ENCODE results near the gene NOP53.
"Not testable (repeated sequence)": the region's sequence is repeated elsewhere in the genome, so short reads cannot be mapped to it uniquely, and the experiment has no call there.

The NOP53 gene

DNA sequence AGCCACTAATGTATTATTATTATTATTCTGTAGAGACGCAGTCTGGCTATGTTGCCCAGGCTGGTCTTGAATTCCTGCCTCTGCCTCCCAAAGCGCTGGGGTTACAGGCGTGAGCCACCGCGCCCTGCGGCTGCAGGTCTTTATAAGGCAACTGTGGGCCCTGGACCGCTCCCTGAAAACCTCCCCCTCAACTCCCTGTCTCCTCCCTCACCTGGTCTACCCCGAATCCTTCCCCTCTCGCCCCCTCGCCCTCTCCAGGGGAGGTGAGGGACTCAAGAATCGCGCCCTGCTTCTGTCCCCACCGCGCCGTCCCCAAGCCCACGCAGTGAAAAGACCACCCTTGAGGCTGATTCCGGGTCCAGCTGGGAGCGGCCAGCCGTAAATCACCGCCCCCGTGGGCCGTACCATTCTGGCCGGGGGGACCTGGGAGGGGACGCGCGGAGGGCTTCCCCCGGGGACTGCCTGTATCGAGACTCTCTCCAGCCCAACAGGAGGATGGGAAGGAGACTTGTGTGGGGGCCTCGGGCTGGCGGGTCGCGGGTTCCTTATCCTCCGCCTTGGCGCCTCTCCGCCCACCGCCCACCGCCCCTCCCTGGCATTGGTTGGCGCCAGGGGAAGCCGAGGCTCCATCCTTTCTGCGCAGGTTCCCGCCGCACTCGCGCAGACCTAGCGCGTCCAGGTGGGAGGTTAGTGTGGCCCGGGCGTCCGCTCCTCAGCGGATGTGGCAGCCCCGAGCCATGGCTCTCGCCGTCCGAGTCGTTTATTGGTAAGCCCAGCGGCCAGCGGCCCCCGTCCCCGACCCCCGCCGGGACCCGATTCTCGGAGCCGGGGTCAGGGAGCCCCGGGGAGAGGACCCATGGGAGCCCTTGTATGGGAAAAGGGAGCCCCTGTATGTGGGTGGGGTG lies 33.0 kb downstream of the NOP53 start, which contains the start of gene SELENOW:
Gene SELENOW (plus strand): TSS at position 655 of the 905 bp plus-strand sequence. CDS start 83 bp downstream, at position 738.
- DNase-seq, result peak; percentile 82 to 85

DNA sequence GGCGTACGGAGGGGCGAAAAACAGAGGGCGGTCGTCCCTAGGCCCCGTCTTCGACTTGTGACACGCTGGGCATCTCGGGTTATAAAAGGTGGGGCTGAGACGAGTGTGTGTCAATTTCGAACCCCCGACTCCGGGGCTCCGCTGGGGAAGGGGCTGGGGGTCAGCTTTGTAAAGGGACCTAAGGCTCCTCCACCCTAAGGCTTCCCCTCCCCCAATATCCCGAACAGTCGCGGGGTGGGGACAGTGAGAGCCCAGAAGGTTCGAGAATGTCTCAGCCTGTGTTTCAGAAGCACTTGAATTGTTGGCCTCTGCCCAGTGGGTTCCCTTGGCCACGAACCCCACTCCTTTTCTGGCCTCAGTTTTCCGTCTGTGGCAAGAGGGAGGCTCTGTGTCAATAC lies 33.6 kb downstream of the NOP53 start:
- DNase-seq, result peak; percentile 20 to 24

DNA sequence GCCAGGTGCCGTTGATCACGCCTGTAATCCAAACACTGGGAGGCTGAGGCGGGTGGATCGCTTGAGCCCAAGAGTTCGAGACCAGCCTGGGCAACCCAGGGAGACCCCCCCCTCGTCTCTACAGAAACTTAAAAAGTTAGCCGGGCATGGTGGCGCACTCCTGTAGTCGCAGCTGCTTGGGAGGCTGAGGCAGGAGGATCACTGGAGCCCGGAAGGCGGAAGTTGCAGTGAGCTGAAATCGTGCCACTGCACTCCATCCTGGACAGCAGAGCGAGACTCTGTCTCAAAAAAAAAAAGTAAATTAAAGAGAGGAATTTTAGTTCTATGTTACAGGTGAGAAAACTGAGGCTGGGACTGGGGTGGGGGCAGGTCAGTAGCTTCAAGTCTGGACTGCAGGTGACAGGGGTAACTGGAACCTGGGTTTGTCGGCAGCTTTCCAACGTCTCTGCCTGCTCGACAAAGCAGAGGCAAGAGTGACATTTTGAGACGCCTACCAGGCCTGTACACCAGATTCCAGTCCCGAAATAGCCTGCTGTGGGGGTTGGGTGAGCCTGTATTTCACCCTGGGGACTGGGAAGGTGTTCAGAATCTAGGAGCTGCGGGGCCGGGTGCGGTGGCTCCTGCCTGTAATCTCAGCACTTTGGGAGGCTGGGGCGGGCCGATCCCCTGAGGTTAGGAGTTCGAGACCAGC lies 34.3 kb downstream of the NOP53 start:
- DNase-seq, result no peak

DNA sequence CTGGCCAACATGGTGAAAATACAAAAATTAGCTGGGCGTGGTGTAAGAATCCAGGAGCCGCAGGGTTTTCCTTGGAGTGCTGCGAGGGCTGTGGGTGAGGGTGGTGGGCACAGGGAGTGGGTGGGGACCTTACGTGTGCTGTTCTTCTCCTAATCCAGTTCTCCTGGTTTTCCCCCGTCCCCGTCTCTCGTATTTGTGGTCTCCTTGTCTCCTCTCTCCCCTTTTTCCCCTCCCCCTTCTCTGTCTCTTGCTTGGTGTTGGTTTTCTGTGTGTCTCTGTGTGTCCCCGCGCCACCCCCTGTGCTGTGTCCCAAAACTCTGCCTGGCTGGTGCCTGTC lies 34.8 kb downstream of the NOP53 start:
- no peak for DNase-seq

DNA sequence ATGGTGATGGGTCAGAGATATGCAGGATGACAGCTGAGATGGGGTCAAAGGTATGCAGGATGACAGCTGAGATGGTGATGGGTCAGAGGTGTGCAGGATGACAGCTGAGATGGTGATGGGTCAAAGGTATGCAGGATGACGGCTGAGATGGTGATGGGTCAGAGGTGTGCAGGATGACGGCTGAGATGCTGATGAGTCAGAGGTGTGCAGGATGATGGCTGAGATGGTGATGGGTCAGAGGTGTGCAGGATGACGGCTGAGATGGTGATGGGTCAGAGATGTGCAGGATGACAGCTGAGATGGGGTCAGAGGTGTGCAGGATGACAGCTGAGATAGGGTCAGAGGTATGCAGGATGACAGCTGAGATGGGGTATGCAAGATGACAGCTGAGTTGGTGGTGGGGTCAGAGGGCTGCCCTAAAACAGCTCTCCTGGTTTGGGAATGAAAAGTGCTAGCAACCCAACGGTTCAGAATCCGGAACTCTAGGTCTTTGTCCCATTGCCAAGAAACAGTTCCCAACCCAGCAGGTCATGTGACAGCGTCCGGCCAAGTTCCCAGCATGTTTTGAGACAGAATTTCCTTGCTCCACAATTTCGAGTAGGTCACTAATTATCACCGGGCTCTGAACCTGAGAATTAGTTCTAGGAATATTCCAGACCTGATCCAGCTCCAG lies 36.4 kb downstream of the NOP53 start:
- DNase-seq, result no peak

DNA sequence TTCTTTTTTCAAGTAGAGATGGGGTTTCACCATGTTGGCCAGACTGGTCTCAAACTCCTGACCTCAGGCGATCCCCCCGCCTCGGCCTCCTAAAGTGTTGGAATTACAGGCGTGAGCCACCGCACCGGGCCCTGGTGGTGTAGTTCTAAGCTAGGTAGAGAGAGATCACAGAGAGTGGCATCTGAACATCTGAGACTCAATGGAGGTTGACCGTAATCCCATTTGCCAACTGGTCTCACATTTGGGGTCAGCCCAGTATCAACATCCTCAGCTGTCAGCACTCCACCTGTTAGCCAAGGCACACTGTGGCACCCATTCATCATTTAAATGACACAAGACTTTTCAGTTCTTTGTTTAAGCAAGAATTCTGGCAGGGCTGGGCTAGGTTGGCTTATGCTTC lies 41.2 kb downstream of the NOP53 start:
- no peak for DNase-seq

DNA sequence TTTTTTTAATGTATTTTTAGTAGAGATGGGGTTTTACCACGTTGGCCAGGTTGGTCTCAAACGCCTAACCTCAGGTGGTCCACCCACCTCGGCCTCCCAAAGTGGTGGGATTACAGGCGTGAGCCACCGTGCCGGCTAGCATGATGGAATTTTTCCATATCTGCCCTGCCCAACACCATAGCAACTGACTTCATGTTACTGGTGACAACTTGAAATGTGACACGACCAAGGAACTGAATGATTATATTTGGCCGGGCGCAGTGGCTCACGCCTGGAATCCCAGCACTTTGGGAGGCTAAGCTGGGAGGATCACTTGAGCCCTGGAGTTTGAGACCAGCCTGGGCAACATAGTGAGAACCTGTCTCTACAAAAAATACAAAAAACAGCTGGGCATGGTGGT lies 42.0 kb downstream of the NOP53 start:
- not testable (repeated sequence) for DNase-seq

DNA sequence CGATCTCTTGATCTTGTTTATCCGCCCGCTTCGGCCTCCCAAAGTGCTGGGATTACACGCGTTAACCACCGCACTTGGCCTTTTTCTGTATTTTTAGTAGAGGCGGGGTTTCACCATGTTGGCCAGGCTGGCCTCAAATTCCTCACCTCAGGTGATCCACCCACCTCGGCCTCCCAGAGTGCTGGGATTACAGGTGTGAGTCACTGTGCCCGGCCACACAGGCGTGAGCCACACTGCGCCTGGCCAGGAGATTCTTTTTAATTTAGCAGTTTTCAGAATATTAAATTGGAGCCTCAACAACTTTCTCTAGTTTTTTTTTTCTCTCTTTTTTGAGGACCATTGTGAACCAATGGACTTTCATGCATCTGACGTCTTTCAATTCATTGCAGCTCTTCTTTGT lies 44.5 kb downstream of the NOP53 start:
- DNase-seq, result not testable (repeated sequence)

DNA sequence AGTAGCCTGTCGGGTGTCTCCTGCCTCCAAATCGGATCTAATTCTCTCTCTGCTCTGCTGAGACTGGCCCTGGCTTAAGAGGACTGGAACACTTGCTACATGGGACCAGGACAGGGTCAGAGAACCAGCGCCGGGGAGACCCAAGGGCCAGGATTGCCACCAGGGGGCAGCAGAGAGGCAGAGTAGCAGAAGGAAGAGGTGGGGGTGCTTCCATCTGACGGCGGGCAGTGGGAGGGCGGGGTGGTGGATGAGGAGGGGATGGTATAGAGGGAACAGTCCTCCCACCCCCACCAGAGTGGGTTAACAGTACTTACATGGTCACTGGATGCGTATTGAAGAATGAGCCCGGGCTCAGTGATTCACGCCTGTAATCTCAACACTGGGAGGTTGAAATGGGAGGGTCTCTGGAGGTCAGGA lies 45.1 kb downstream of the NOP53 start:
- DNase-seq, result peak; percentile 95

DNA sequence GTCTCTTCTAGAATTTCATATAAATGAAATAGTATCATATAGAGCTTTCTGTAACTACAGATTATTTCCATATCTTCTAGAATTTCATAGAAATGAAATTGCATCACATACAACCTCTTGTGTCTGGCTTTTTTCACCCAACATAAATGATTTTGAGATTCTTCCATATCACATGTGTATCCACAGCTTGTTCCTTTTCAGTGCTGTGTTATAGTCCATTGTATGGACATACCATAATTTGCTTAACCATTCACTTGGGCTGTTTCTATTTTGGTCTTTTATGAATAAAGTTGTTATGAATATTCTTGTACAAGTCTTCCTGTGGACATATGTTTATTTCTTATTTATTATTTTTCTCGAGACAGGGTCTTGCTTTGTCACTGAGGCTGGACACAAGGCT lies 47.3 kb downstream of the NOP53 start:
- no peak for DNase-seq

DNA sequence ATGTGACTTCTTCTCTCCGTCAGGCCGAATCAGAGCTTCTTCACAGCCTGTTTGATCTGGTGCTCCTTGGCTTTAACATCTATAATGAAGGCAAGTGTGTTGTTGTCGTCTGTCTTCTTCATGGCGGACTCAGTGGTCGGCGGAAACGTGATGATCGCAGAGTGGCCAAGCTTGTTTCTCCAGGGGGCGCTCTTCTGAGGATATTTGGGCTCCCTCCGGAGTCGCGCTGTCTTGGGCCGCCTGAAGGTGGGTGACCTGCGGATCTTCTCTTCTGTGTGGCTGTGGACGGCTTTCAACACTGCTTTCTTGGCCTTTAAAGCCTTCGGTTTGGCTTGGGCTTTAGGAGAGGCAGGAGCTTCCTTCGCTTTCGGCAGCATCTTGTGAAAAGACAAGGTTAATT lies 49.2 kb downstream of the NOP53 start:
- no peak for DNase-seq

DNA sequence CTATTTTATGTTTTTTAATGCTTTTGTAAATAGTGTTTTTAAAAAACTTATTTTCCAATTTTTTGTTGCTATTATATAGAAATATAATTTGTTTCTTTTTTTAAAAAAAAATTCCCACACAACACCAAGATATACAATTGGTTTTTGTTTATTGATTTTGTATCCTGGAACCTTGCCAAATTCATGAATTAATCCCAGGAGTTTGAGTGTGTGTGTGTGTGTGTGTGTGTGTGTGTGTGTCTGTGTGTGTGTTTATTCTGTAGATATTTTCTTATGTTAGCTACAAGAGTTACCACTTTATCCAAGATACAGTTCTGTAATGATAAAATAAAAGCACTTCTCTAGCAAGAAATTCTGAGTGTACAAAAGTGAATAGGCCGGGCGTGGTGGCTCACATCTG lies 51.4 kb downstream of the NOP53 start:
- no peak for DNase-seq

DNA sequence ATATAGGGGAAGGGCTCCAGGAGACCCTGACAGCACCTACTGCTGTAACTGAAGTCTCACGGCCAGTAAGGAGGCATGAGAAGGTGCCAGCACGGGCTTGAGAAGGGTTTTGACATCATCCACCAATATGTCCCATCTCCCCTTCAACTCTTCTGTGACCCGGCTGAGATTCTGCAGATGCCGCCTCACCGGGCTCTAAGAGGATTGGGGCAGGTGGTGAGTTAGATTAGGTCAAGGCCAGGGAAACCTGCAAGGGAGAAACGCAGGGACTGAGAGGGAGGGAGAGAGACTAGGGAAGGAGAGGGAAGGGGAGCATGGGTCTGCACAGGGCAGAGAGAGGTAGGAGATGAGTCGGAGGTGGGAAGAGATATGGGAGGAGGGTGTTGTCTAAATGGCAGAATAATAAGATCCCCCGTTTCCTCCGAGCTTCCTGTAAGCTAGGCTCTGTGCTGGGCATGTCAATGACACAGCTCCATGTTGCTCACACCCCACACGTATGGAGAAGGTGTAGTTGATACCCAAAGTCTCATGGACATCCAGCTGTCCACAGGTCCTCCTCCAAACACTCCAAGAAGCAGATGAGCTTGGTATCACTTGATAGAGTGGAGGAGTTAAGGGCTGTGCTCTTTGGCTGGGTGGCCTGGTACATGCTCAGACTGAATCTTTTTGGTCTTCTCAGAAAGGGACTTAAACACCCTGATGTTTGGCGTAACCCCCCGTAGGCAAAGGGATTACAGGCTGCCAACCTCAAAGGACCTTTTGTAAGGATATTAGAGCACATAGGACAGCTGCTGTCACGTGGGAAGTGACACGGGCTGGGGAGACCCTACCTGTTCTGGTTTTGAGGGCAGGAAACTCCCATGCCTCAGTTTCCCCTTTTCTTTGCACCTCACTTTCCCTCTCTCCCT lies 52.9 kb downstream of the NOP53 start:
- DNase-seq, result no peak

DNA sequence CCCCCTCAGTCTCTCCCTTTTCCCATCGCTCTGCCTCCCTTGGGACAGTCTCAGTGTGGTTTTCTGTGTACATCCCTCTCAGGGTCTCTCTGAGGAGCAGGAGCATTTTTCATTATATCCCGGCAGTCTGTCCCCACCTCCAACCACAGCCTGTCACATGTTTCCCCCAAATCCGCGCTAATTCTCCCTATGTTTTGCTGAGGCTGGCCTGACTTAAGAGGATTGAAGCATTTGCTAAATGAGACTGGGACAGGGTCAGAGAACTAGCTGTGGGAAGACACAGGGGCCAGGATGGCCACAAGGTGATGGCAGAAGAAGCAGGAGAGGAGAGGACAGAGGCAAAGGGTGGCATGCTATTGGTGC lies 53.5 kb downstream of the NOP53 start:
- no peak for DNase-seq

DNA sequence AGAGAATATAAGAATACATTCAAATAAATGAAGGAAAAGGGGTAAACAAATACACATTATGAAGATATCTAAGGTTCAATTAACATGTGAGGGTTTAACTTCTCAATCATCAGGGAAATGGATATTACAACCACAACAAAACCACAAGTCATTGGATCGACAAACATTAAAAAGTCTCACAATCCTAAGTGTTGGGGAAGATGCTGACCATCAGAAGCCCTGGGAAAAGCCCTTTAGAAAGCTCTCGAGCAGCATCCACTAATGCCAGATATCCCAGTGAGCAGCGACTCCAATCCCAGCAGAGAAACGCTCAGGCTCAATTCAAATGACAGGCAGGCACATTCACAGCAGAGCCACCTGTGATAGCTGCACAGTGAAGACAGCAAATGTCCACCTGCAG lies 55.9 kb downstream of the NOP53 start:
- DNase-seq, result no peak

DNA sequence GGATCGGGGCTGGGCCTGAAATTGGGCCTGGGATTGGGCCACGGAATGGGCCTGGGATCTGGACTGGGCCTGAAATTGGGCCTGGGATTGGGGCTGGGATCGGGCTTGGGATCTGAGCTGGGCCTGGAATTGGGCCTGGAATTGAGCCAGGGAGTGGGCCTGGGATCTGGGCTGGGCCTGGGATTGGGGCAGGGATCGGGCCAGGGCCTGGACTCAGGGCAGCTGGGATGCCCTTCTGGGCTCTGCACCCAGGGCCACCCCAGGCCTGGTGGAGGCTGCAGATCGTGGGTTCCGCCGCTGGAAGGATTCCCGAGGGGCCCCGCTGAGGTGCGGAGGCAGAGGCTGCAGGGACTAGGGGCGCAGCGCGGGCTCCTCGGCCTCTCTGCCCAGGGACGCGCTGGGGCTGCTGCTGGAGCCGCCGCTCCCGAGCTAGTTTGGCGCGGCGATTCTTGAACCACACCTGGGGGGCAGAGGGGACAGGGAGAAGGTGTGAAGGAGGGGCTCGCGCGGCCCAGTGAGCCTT lies 57.2 kb downstream of the NOP53 start:
- DNase-seq, result no peak

DNA sequence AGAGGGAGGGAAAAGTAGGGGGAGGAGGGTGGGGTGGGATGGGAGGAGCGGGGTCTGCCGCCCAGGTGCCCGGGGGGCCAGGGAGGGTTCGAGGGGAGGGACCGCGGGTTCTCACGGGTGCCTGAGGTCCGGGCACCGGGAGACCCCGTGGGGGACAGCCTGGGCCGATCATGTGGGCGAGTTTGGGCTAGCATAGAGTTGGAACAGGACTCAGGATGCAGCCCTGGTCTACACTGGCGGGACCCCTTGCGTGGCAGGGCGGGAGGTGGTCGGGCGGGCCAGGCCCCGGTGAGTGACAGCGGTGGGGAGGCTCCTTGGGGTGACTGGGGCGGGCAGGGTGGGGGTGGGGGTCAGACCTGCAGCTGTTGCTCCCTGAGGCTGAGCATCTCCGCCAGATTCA lies 57.8 kb downstream of the NOP53 start:
- not testable (repeated sequence) for DNase-seq

DNA sequence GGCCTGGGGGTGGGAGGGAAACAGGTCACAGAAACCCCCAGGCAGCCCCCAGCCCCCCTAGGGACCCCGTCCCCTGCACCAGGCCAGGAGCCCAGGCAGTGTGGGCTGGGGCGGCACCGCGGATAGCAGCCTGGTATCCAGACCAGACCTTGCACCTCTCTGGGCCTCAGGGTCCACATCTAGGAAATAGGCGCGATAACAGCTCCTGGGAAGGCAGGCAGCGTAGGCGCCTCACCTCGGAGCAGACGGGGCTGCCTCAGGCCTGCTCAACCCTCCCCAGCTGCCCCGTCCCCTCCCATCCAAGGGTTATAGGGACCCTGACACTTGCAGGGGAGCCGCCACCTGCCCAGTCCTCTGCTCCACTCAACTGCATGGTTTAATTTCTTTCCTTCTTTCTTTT lies 58.3 kb downstream of the NOP53 start:
- not testable (repeated sequence) for DNase-seq

DNA sequence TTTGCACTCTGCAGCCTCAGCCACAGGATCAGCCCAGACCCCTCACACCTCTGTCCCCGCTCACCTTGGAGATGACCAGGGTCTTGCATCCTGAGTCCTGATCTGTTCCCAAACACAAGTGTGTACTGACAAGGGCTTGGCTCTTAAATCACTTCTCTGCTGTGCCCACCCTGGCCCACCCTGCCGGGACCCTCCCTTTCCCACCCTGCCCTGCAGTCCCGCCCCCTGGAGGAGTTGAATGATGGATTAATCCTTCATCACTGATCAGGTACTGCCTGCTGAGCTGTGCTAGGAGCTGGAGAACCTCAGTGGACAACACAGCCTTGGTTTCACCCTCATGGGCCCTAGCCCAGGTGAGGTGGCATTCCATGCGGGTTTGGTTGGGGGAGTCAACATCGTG lies 59.1 kb downstream of the NOP53 start, which contains the start of gene TPRX1:
Gene TPRX1 (minus strand): TSS at position 101 of the 400 bp plus-strand sequence. CDS start 12 bp downstream, at position 89.
- DNase-seq, result not testable (repeated sequence)

DNA sequence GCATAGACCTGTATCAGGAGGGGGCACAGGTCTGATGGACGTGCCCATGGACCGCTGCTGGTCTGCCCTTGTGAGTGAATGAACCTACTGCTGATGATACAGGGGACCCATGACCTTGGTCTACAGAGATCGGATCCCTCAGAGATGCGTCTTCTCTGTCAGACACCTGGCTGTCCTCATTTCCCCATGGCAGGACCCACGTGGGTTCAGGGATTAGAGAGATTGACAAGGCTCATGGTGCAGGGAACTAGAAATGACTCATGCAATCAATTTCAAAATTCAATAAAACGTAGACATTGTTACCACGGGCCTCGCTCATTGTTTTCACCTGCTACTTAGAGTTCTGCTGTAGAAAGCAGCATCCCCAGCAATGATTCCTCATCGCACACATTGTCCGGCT lies 60.0 kb downstream of the NOP53 start:
- DNase-seq, result no peak

DNA sequence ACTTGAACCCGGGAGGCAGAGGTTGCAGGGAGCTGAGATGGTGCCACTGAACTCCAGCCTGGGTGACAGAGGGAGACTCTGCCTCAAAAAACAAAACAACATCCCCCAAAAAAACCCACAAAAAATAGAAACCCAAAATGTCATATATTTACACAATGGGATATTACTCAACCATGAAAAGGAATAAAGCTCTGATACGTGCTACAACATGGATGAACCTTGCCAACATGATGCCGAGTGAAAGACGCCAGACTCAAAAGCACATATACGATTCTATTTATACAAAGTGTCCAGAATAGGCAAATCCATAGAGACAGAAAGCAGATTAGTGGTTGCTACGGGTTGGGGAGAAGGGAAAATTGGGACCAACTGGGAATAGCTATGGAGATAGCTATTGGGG lies 61.1 kb downstream of the NOP53 start:
- DNase-seq, result no peak
